Measurements from ENCODE around the gene RAB15.

RAB15 gene

GRCh38 chr14:64927031-64927430 lies 45.1 kb downstream of the RAB15 start:
- no peak for TF ChIP-seq CTCF (IDR thresholded peaks at IDR 0.05; ENCODE audit: insufficient read depth, missing control alignments)
- FAIRE-seq (no peak), DNase-seq (ENCODE audit: insufficient read length, low spot score) (no peak)

GRCh38 chr14:64926398-64926995 lies 45.6 kb downstream of the RAB15 start:
- FAIRE-seq, result peak; percentile 90
- no peak for DNase-seq (ENCODE audit: insufficient read length, low spot score)
- no peak for TF ChIP-seq CTCF (IDR thresholded peaks at IDR 0.05; ENCODE audit: insufficient read depth, missing control alignments)

- no peak for FAIRE-seq
- no peak for TF ChIP-seq CTCF (IDR thresholded peaks at IDR 0.05; ENCODE audit: insufficient read depth, missing control alignments)
- DNase-seq (ENCODE audit: insufficient read length, low spot score), result no peak
Measured at GRCh38 chr14:64923015-64923414, 49.1 kb downstream of the RAB15 start.

- FAIRE-seq (no peak), DNase-seq (ENCODE audit: insufficient read length, low spot score) (no peak)
- TF ChIP-seq CTCF (IDR thresholded peaks at IDR 0.05; ENCODE audit: insufficient read depth, missing control alignments), result no peak
Measured at GRCh38 chr14:64920465-64920864, 51.7 kb downstream of the RAB15 start.

- no peak for DNase-seq (ENCODE audit: insufficient read length, low spot score)
- no peak for TF ChIP-seq CTCF (IDR thresholded peaks at IDR 0.05; ENCODE audit: insufficient read depth, missing control alignments)
- FAIRE-seq, result no peak
Measured at GRCh38 chr14:64919618-64920017, 52.5 kb downstream of the RAB15 start.

- FAIRE-seq (no peak), DNase-seq (ENCODE audit: insufficient read length, low spot score) (no peak)
- TF ChIP-seq CTCF (IDR thresholded peaks at IDR 0.05; ENCODE audit: insufficient read depth, missing control alignments), result no peak
Measured at GRCh38 chr14:64919215-64919614, 52.9 kb downstream of the RAB15 start.

- FAIRE-seq (no peak), DNase-seq (ENCODE audit: insufficient read length, low spot score) (no peak)
- no peak for TF ChIP-seq CTCF (IDR thresholded peaks at IDR 0.05; ENCODE audit: insufficient read depth, missing control alignments)
Measured at GRCh38 chr14:64918216-64918615, 53.9 kb downstream of the RAB15 start.
